ENCODE measurements around the gene SPATA9. TPM values are rescaled to one million over a fixed set of nuclear protein-coding genes. Genes with fewer than 3 reads are reported as not detected.
A peak's percentile ranks its signal among the peaks of the same experiment; 100 is the strongest.

The SPATA9 gene
- total RNA-seq, 1 donor from 2014 or later, result 0.13 TPM

DNA sequence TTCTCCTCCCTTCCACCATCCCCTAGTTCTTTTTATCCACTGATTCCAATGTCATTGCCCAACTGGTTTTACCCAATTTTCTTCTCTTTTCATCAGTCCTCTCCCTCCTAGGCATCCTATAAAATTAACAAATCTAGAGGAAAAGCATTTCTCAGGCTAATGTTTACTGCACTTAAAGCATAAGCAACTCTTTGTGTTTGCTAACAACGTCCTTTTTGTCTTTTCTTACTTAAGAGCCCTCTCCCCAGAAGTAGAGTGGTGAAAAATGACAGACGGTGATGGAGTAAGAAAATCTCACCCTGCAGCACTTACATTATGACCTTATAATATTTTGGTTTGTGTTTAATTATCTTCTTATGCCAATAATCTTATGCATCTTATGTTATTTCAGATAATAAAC is 1.6 kb upstream of the SPATA9 start:
- DNase-seq (ENCODE audit: low read depth in 2 of 2), result no peak

DNA sequence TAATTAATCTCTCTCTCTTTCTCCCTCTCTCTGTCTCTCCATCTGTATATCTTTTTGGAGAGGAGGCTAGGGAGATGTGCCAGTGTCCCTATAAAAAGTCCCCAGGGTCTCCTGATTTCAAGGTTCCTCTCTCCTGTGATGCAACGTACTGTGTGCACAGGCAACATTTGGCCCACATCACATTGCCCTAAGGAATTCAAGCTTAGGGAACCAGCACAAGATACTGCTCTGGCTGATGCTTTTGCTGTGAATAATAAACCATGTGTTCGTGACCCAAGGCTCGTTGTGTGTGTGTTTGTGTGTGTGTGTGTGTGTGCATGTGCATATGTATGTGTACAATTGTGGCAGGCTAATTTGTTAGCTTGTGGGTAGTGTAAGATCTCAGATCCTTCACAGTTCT is 9.7 kb downstream of the SPATA9 start:
- no peak for DNase-seq (ENCODE audit: low read depth in 2 of 2)

DNA sequence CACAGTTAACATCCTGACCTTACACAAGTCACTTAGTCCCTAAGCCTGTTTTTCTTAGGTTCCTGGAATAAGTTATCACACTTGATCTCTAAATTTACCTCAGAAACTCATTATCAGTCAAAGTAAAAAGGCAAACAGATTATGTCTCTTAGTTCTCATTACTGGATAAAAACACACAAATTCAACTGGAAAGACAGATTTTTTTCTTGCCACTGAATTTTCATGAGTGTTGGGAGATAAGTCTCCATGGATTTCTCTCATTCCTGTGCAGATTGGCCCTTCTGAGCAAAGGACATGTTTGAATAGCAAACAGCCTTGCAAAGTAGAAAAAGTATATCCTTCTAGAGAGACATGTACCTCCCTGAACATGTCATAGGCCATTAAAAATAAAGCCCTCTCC is 10.2 kb downstream of the SPATA9 start:
- no peak for DNase-seq (ENCODE audit: low read depth in 2 of 2)

DNA sequence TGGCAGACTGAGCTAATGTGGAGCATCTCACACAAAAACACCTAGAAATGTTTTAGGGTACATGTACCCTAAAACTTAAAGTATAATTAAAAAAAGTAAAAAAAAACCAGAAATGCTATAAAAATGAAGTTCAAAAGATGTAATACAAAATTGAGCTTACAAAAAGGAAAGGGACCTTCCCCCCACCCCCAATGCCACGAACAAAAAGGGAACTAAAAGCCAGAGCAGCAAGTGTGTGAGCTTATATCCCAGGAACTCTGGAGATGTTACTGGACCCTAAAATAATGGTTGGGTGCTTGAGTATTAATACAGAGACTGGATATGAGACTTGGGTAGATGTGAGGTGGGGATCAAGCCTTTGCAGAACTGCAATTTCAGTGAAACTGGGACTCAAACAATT is 11.0 kb downstream of the SPATA9 start:
- DNase-seq (ENCODE audit: low read depth in 2 of 2), result no peak

DNA sequence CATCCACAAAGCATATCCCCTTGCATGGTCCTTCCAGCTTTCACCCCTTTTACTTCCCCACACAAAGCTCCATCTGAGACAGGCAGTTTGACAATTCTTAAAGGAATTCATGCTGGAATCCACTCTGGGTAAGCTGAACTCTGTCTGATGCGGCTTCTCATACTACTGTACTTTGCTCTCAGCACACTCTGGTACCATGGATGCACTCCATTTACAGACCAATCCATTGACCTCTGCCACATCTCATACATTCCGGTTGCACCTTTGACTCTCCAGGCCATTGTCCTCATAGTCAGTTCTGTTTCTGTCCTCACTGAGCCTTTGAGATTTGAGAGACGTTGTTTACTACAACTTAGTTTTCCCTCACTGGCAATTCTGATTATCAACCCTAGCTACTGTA is 12.2 kb downstream of the SPATA9 start:
- DNase-seq (ENCODE audit: low read depth in 2 of 2), result no peak

DNA sequence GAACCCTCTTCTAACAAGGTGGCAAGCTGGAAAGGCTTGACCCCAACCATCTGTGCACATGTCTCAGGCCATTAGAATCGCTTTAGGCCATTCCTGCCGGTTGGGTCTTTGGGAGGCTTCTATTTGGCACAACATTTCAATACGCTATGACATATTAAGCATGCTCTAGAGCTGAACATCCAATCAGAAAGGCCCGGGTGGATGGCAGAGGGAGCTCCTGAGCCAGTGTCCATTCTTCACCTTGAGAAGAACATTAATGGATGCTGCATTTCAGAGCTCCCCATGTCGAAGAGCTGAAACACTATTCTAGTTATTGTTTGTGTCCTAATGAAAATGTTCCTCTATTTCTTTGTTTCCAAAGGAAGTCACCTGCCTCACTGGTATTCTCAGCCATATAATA is 12.8 kb downstream of the SPATA9 start:
- DNase-seq (ENCODE audit: low read depth in 2 of 2), result no peak

DNA sequence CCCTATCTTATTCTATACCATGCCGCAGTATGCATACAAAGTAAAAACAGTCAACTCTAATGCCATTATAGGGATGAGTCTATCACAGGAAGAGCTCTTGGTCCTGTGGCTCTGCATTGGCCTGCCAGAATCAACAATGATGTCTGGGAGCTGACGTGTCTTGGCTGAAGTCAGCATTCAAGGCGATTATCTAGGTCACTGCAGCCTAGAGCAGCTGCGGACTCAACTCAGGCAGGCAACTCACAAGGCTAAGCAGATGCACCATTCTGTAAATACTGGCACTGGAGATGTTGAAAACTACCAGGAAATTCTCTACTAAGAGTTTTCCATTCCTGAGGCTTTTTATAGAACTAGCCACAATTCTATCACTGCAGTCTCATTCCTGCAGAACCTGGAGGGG is 13.3 kb downstream of the SPATA9 start:
- peak; percentile 27 to 94 for DNase-seq (ENCODE audit: low read depth in 2 of 2)

DNA sequence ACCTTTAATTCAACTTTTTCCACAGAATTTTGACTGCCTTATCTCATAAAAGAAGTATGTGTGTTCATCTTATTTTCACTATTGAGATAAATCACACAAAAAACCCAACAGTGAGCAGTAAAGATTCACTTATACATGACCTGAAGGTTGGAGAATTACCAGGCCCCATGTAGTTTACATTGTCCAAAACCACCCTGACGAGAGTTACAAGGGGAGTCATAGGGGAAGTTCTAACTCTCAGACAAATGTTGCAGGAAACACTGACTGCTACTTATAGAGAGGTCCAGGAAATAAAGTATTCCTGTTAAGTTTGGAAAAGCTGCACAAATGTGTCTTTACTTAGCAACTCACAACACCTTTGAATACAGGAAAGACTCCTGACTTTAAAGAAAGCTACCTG is 14.1 kb downstream of the SPATA9 start:
- DNase-seq (ENCODE audit: low read depth in 2 of 2), result peak in 1 of 2 donors; percentile 76

DNA sequence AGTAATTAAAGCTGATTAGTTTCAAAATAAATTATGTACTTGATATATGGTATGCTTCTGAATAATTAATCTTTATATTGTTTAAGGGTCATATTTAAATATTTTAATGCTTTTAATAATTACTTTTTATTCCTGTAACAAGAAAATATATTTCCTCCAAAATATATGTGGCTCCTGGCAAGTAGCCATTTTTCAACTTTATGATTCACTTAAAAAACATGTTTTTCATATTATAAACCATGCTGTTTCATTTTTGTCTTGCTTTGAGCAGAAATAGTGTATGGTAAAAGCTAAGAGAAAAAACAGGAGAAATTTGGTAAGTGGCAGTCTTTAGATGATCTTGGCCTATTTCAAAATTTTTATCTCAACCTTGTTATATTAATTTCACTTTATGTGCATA is 14.6 kb downstream of the SPATA9 start:
- DNase-seq (ENCODE audit: low read depth in 2 of 2), result peak in 1 of 2 donors; percentile 42

DNA sequence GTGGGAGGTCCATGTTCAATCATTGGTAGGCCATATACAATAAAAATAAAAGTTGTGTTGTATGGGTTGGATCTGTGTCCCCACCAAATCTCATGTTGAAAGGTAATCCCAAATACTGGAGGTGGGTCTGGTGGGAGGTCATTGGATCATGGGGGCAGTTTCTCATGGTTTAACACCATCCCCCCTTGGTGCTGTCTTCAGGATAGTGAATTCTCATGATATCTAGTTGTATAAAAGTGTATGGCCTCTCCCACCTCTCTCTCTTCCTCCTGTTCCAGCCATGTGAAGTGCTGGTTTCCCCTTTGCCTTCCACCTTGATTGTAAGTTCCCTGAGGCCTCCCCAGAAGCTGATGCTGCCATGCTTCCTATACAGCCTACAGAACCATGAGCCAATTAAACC is 15.1 kb downstream of the SPATA9 start:
- no peak for DNase-seq (ENCODE audit: low read depth in 2 of 2)

DNA sequence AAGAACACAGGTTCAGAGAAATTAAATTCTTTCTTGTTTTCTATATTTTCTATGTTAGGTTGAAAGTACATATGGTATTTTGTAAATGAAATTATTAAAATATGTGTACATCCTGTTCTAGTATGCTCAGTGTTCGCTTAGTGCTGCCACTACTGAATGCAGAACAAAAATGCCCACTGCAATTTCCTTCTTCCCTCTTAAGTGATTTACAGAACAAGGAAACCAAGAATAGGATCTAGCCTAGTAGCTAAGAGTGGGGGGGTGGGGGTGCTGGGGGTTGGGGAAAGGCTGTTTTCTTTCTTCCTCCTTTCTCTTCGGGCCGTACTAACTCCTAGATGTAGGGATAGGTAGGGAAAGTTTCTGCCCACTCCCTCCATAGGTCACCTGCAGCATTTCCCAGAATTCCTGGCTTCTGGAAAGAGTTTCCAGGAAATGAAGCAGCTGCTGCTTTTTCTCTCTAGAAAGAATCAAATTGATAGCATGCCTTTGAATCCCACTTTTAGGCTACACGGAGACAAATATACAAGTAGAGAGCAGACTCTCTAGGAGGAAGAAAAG is 15.7 kb downstream of the SPATA9 start:
- no peak for DNase-seq (ENCODE audit: low read depth in 2 of 2)

DNA sequence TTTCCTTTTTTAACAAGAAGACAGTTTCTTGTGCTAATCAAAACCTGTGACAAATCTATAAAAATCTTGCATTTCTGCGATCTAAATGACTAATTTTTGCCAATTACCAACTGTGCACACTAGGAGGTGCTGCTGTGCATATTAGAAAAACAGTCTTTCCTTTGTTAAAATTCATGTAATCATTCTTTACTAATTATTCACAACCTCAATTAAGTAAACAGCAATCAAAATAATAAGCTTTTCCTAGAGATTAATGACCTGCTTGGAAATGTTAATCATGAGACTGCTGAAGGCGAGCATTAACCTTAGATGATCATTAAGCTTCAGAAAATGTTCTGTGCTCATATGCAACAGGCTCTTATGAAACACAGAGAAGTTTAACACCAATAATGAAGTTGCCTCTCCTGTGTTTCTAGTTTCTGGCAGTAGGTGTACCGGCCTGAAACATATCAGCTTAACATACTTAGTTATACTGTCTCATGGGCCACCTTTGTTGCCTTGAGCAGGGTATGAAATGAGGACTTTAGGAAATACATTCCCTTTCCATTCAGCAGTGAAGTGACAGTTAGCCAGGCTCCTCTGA is 18.5 kb downstream of the SPATA9 start:
- peak; percentile 16 to 40 for DNase-seq (ENCODE audit: low read depth in 2 of 2)

DNA sequence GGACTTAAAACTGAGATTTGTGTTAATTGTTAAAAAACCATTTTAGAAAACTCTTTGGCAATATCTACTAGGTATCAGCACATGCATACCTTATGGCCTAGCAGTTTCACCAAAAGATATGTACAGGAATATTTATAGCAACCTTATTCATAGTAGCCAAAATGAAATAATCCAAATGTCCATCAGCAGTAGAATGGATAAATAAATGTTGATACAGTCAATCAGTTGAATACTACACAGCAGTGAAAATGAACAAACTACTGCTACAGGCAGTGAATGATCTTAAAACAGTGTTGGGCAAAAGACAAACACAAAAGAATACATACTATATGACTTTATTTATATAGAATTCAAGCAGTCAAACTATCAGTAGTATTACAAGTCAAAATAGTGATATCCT is 19.8 kb downstream of the SPATA9 start:
- DNase-seq (ENCODE audit: low read depth in 2 of 2), result no peak

DNA sequence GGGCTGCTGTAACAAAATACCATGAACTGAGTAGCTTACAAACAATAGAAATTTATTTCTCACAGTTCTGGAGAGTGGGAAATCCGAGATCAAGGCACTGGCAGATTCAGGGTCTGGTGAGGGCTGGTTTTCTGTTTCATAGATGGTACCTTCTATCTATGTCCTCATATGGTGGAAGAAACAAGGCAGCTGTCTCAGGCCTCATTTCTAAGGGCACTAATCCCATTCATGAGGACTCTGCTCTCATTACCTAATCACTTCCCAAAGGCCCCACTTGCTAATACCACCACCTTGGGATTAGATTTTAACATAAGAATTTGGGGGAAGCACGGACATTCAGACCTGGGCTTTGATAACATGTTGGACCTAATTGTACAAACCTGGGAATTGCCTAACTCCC is 22.7 kb downstream of the SPATA9 start:
- no peak for DNase-seq (ENCODE audit: low read depth in 2 of 2)

DNA sequence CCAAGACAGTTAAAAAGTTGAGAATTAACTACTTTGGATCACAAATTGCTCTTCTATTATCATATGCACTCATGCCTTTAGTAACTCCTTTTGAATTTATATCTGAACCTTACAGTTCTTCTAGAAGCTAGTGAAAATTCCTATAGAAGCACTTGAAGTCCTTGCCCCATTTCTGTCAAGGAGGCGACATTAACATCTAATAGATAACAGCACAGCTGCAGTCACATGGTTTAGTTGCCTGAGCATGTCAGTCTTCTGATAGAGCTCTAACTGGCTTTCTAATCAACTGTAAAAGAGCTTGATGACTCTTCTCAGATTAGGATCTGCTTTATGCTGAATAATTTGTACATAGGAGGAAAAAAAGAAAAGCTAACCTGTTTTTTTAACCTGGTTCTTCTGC is 27.2 kb downstream of the SPATA9 start:
- DNase-seq (ENCODE audit: low read depth in 2 of 2), result no peak

DNA sequence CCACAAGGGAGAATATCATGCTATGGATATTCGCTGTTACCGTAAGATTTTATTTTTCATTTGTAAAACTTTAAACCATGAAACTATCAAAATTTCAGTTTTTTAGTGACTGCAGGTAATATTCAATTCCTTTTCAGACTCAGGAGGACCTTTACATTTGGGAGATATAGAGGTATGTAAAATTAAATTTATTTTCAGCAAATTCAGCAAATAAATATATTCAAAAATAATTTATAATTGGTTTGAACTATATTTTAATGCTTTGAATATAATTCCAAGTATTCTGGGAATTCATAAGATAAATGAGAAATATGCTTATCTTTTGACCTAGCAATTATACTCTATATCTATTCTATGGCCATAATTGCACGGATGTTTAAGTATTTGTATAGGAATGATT is 28.6 kb downstream of the SPATA9 start:
- DNase-seq (ENCODE audit: low read depth in 2 of 2), result no peak

DNA sequence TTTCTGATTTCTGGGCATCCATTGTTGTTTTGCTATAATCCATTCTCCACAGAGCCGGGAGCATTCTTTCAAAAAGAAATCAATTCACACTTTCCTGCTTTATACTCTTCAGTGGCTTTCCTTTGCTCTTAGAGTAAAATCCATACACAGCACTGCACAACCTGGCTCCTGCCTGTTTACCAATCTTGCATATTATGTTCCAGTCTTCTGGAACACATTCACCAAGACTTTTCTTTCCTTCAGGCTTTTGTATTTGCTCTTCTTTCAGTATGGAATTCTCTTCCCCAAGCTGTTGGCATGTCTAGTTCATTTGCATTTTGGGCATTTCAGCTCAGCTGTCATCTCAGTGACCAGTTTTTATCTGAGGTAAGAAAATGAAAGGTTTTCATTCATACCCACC is 29.9 kb downstream of the SPATA9 start:
- no peak for DNase-seq (ENCODE audit: low read depth in 2 of 2)

DNA sequence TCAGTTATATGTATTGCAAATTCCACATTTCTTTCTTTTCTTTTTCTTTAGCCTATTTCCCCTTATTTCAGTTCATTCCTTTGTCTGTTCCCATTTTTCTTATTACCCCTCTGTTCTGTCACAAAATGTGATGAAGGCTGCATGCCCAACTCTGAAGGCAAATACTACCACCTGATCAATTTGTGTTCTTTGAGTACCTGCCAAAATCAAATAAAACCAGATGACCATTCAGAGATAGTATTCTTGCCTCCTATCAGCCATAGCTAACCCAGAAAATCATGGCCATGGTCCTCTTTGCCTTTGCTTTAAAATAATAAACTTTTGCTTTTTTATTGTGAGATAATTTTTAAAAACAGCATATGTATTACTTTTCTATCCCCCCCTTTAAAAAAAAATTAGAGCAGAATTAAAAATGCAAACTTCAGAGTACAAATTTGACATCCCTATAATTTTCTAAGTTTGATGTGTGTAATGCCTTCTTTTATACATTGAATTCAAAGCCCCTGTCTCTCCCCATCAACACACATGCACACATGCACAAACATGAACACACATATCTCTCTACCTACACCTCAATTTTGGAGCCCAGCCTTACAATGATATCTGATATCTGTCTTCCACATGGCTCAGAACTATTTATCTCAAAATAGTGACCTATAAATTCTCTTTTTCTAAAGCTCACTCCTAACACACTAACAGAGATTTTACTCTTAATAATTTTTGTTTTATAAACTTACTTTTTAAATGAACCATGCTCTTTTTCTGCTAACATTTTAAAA is 32.8 kb downstream of the SPATA9 start:
- no peak for DNase-seq (ENCODE audit: low read depth in 2 of 2)

DNA sequence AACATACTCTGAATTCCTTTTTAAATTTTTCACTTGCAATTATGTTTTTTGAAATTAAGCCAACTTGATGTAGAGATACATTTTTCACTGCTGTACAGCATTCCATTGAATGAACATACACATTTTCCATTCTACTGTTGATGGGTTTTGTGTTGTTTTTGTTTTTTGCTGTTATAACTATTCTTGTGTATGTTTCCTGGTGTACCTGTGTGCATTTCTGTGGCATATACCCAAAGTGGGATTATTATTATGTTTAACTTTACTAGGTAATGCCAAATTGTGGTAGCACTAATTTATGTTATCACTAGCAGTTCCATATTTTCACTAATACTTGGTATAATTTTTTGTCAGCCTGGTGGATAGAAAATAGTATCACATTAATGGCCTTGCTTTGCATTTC is 33.5 kb downstream of the SPATA9 start:
- DNase-seq (ENCODE audit: low read depth in 2 of 2), result no peak

DNA sequence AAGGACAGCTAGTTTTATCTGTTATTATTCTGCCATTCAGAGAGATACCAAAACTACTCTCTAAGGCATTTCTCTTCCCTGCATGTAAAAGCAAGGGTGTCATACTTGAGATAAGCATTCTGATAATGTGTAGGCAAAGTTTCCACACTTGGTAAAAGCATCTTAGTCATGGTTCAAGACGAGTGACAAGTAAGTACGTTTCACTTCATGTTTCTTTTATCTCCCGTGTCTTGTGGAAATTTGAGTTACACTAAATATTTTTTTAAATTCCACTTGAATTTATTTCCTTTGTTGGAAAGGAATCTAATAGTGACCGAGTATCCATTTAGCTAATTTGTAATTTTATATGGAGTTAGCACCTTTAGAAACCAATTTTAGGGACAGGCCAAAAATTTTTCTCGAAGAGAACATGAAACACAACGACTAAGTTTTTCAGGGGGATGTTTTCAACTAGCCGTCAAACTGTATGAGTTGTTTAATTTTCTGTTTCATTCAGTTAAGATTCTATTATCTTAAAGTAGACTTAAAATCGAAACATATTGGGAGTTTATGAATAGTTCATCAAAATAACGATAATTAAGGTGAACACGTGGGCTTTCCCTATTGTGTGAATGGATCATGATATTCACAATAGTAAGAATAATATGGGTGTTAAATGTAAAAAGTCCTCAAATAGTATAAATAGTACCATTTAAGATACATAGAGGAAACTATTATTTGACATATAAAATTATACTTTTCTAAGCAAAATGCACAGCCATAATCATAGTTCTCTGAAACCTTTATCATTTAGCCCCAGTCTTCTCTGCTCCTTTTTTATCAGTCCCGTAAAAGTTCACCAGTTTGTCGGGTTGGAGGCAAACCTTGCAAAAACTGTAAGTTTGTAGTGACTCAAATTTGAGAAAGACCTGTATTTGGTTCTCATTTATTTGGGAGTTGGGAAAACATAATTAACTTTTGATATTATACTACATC is 34.6 kb downstream of the SPATA9 start:
- DNase-seq (ENCODE audit: low read depth in 2 of 2), result no peak

DNA sequence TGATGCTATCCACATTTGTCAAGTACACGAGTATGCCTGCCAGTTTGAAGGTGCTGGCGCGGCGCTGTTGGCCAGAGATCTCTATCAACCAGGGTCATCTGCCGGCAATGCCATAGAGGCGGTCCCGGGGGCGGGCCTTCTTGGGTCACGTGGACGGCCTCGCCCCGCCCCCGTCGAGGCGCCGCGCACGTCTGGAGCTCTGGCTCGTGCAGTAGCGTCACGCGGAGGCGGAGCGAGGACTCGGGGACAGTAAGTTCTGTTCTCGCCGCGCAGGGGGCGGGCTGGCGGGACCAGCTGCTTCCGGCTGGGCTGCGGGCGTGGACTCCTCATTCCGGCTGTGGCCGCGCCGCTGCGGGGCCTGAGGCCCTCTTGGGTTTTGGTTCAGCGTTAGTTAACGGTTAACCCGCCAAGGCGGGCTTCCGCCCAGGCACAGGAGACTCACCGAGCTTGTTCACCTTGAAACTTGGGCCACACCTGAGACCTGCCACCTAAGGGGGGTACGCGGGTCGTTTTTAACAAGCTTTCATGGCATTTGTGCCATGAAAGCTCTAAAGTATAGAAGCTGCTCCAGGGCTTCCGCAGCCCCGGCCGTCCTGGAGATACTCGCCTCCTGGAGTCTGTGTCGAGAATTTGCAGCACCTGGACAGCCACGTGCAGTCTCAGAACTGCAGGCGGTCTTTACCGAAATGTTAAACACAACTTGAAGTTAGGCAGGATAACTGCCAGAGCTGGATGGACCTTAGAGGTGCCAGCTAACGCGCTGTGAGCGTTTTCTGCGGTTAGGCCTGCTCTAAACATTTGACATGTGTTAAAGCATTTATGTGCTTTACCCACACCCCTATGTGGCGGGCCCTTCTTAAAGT is 36.0 kb downstream of the SPATA9 start, which contains the start of gene RFESD:
RFESD (plus strand) TSS at position 209 of the 863 bp plus-strand sequence. CDS start 5,495 bp downstream, outside the sequence.
- peak; percentile 70 to 93 for DNase-seq (ENCODE audit: low read depth in 2 of 2)
